Testis (tissue), 3 donors: ENCODE measurements around the gene BSND. TPM values are rescaled to one million over a fixed set of nuclear protein-coding genes. Genes with fewer than 3 reads are reported as not detected.

Experiments used
- DNase-seq: peaks from one replicate; pipeline ENCODE4 v3.0.0-alpha.2; 2019
- H3K27ac ChIP-seq, 2 donors: fragments of 200-600 bp; sonication (generic); one replicate each; pipeline ENCODE4 v1.5.1; 2019
- H3K27me3 ChIP-seq: fragments of 200-600 bp; sonication (generic); one replicate; pipeline ENCODE4 v1.5.1; 2019
- H3K36me3 ChIP-seq: fragments of 200-600 bp; sonication (generic); one replicate; pipeline ENCODE4 v1.5.1; 2017; ENCODE audit warnings: low read depth; ENCODE audit errors: missing control alignments
- H3K4me1 ChIP-seq: fragments of 200-600 bp; sonication (generic); one replicate; pipeline ENCODE4 v1.5.1; 2019
- H3K4me3 ChIP-seq, 2 donors: fragments of 200-600 bp; sonication (generic); one replicate each; pipeline ENCODE4 v1.5.1; 2017 to 2019
- H3K9me3 ChIP-seq: fragments of 200-600 bp; sonication (generic); one replicate; pipeline ENCODE4 v1.5.1; 2017
- CTCF ChIP-seq, 3 experiments: fragments of 450-650 bp in 2 of 3; fragments of 200-600 bp in 1 of 3; sonication (generic) in 1 of 3; IDR thresholded peaks; one replicate each; pipeline ENCODE4 v1.5.1; 2016 to 2019; ENCODE audit warnings: antibody characterized with exemption in 3 of 3, mild to moderate bottlenecking in 2 of 3, moderate library complexity in 1 of 3
- POLR2A ChIP-seq: fragments of 450-650 bp; IDR thresholded peaks from one replicate; pipeline ENCODE4 v1.6.1; 2017; ENCODE audit warnings: antibody characterized with exemption, mild to moderate bottlenecking, moderate library complexity
- WGBS, 2 donors: methylation state at CpG; one replicate each; pipeline ENCODE4 v1.1.5; 2018; 5-methylcytosine and 5-hydroxymethylcytosine counted together
- intact Hi-C: fragments of 100-400 bp; cut with DNase I; formaldehyde crosslinking; loops from one replicate; pipeline ENCODE4 v1.15.1; 2023; ENCODE audit warnings: low total_unique reads
- polyA plus RNA-seq: library from polyadenylated mRNA; stranded (reverse); fragments of 350-450 nt; fragmentation: Illumina TruSeq; extraction: RNeasy Lipid Tissue Mini Kit (QIAGEN cat#74804); gene quantifications from one replicate; pipeline ENCODE4 v1.2.3, GENCODE V29; 2014; ENCODE audit warnings: low read depth, low replicate concordance; ENCODE audit not compliant: insufficient read depth
- total RNA-seq, 2 donors: library from RNA; depleted of rRNA; stranded (reverse); fragments of >200 nt; gene quantifications; one replicate each; pipeline ENCODE4 v1.2.3, GENCODE V29; 2016

Gene BSND
- total and polyA plus RNA-seq, 3 donors from 2014 or later: 0.19 to 0.32 (median 0.24) TPM

DNA sequence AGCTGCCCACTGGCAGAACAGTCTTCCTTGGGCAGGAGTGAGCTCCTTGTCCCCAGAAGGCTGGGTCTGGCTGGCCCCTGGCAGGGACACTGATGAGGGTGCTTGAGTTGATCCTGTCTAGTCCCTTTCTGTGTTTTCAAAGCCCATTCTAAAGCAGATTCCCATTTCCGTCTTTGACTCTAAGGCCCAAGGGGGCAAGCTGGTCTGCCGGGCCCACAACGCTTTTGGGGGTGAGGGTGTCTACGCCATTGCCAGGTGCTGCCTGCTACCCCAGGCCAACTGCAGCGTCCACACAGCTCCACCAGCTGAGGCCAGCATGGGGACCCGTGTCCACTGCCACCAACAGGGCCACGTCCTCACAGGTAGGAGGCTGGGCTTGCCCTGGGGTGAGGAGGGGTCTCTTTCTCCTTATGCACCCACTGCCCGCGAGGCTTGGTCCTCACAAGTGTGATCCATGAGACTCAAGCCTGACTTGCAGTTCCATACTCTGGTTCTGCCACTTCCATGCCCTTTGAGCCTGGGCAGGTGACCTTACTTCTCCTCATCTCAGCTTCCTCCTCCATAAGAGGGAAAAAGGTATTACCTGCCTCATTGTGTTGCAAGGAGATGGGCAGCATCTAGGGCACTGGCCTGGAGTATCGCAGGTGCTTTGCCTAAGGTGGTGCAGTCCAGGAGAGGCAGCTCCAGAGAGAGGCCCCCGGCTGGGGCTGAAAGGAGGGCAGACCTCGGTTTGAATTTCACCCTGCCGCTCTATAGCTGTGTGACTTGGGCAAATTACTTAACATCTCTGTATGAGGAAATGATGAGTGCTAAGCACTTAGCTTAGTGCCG lies 60.8 kb downstream of the BSND start:
- TF ChIP-seq CTCF (IDR thresholded peaks at IDR 0.05) (no peak), POLR2A (no peak)
- WGBS, 2 donors: 90 to 93% methylated on average over 9 to 14 of the region's 14 CpGs
- intact Hi-C loops: no loop called here

GRCh38 chr1:55060133-55060999 lies 61.6 kb downstream of the BSND start:
- WGBS, 2 donors: 92 to 94% methylated on average over 11 to 14 of the region's 14 CpGs
- no peak for TF ChIP-seq CTCF (IDR thresholded peaks at IDR 0.05)
- no peak for TF ChIP-seq POLR2A
- Histone ChIP-seq H3K9me3 (no peaks in the 10 kb centered on the region), H3K4me1 (no peaks in the 10 kb centered on the region), H3K27me3 (no peaks in the 10 kb centered on the region), H3K27ac (no peak overlapping the region), H3K36me3 (no peaks in the 10 kb centered on the region), H3K4me3 (no peak overlapping the region)
- intact Hi-C loops: no loop called here
- DNase-seq: no peak

More for the DNA sequence above, 60.8 kb downstream of the BSND start:
- Histone ChIP-seq H3K9me3 (no peaks in the 10 kb centered on the region), H3K4me3 (no peak overlapping the region), H3K36me3 (no peaks in the 10 kb centered on the region), H3K27me3 (no peaks in the 10 kb centered on the region), H3K4me1 (no peaks in the 10 kb centered on the region), H3K27ac (no peak overlapping the region)
- DNase-seq: no peak

- TF ChIP-seq POLR2A (no peak), CTCF (IDR thresholded peaks at IDR 0.05) (no peak)
- Histone ChIP-seq H3K36me3 (no peaks in the 10 kb centered on the region), H3K4me1 (no peaks in the 10 kb centered on the region), H3K4me3 (no peak overlapping the region), H3K27me3 (no peaks in the 10 kb centered on the region), H3K27ac (no peak overlapping the region), H3K9me3 (no peaks in the 10 kb centered on the region)
- 79 to 82% methylated on average over 9 to 13 of the region's 13 CpGs for WGBS, 2 donors
- intact Hi-C loops: no loop called here
- DNase-seq: no peak
These were observed 62.4 kb downstream of the BSND start for GRCh38 chr1:55061000-55061705.

Other genes with a start within 250 kb of the BSND start
- 10 to 100 TPM; 12.8 to 16.5 TPM for gene PARS2, start 234.4 kb upstream of the BSND start, total RNA-seq
- gene PARS2, start 234.4 kb upstream of the BSND start, polyA plus RNA-seq: 13.9 TPM
- 1 to 10 TPM in 1 of 2 donors, under 1 TPM in 1; 0.94 to 2.4 TPM for gene TTC22, start 197.6 kb upstream of the BSND start, total RNA-seq
- 1.7 TPM for gene TTC22, start 197.6 kb upstream of the BSND start, polyA plus RNA-seq
- 10 to 100 TPM; 48.5 to 75.7 TPM for gene DHCR24, start 111.7 kb upstream of the BSND start, total RNA-seq
- 127 TPM for gene DHCR24, start 111.7 kb upstream of the BSND start, polyA plus RNA-seq
- gene TMEM61, start 18.3 kb upstream of the BSND start, total RNA-seq: 1 to 10 TPM in 1 of 2 donors, under 1 TPM in 1; 0.31 to 1.1 TPM
- gene TMEM61, start 18.3 kb upstream of the BSND start, polyA plus RNA-seq: 1.4 TPM
- gene PCSK9, start 40.6 kb downstream of the BSND start, total RNA-seq: 1 to 10 TPM; 1.1 to 1.9 TPM
- 1.3 TPM for gene PCSK9, start 40.6 kb downstream of the BSND start, polyA plus RNA-seq
- gene USP24, start 216.4 kb downstream of the BSND start, total RNA-seq: 10 to 100 TPM; 50.3 to 50.9 TPM
- gene USP24, start 216.4 kb downstream of the BSND start, polyA plus RNA-seq: 20.2 TPM